Heart left ventricle (tissue), 13 donors: ENCODE data around the gene PCNX3.

Experiments
- POLR2A ChIP-seq, 2 donors: fragments of 450-650 bp; IDR thresholded peaks; one replicate each; pipeline ENCODE4 v1.6.1; 2017; ENCODE audit warnings: antibody characterized with exemption in 2 of 2, mild to moderate bottlenecking in 2 of 2, moderate library complexity in 2 of 2
- TF ChIP-seq, protein P1 (sequence below), 12 donors: fragments of 200-600 bp; sonication (generic) in 4 of 12; IDR thresholded peaks; one replicate each; pipeline versions ENCODE4 v1.5.0 to v1.8.0; 2018 to 2022; ENCODE audit warnings: antibody characterized with exemption in 12 of 12, mild to moderate bottlenecking in 5 of 12
- donor health status: ischemic (EF 13 %, LVEDD 7.1; RV severe dilation, severe dysfunction).
- donor health status: DM: no; HTN: yes; CAD: no.
- donor health status: DM: no; HTN: no; CAD: no.
- donor health status: ischemic (EF 25% LVEDD 6.9; RV normal size, moderate dysfunction).
- donor health status: ischemic (EF 25% LVEDD 5.7; RV mildly dilated, moderate dysfunction).
- donor health status: ischemic (EF 35%, LVEDD 5.7; RV mildly dilated, moderate dysfunction).
- donor health status: nonischemic (EF 11% LVEDD 7.7; RV severe dilation, severe dysfunction).
- donor health status: DM: yes; HTN: yes; CAD: no.
- donor health status: PGD.
- donor health status: ischemic (EF 29% LVEDD 5.4; RV normal size, mild dysfunction).
- donor health status: nonischemic (EF 23%, LVEDD 6.1; RV moderate dilation, normal function).

GRCh38 chr11:65580031-65580692, 35.4 kb upstream of the PCNX3 start:
- TF ChIP-seq, protein P1, sequence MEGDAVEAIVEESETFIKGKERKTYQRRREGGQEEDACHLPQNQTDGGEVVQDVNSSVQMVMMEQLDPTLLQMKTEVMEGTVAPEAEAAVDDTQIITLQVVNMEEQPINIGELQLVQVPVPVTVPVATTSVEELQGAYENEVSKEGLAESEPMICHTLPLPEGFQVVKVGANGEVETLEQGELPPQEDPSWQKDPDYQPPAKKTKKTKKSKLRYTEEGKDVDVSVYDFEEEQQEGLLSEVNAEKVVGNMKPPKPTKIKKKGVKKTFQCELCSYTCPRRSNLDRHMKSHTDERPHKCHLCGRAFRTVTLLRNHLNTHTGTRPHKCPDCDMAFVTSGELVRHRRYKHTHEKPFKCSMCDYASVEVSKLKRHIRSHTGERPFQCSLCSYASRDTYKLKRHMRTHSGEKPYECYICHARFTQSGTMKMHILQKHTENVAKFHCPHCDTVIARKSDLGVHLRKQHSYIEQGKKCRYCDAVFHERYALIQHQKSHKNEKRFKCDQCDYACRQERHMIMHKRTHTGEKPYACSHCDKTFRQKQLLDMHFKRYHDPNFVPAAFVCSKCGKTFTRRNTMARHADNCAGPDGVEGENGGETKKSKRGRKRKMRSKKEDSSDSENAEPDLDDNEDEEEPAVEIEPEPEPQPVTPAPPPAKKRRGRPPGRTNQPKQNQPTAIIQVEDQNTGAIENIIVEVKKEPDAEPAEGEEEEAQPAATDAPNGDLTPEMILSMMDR (IDR thresholded peaks at IDR 0.05), result no peak
- TF ChIP-seq POLR2A (IDR thresholded peaks at IDR 0.05), result no peak
